Measurements from ENCODE around the gene PROX2. TPM values are rescaled to one million over a fixed set of nuclear protein-coding genes. Genes with fewer than 3 reads are reported as not detected.

PROX2 gene
- total and polyA plus RNA-seq, 9 donors, result not detected

GRCh38 chr14:74886001-74886400 is 10.1 kb upstream of the PROX2 start:
- Histone ChIP-seq H3K4me1 (ENCODE audit: insufficient read depth) (peaks cover 12% of the 10 kb centered on the region), H3K36me3 (no peaks in the 10 kb centered on the region), H3K27me3 (no peaks in the 10 kb centered on the region), H3K9me3 (no peaks in the 10 kb centered on the region), H3K4me3 (no peak overlapping the region), H3K27ac (no peak overlapping the region)
- no peak for DNase-seq
- TF ChIP-seq POLR2A (IDR thresholded peaks at IDR 0.05), result no peak
- TF ChIP-seq, protein P1, sequence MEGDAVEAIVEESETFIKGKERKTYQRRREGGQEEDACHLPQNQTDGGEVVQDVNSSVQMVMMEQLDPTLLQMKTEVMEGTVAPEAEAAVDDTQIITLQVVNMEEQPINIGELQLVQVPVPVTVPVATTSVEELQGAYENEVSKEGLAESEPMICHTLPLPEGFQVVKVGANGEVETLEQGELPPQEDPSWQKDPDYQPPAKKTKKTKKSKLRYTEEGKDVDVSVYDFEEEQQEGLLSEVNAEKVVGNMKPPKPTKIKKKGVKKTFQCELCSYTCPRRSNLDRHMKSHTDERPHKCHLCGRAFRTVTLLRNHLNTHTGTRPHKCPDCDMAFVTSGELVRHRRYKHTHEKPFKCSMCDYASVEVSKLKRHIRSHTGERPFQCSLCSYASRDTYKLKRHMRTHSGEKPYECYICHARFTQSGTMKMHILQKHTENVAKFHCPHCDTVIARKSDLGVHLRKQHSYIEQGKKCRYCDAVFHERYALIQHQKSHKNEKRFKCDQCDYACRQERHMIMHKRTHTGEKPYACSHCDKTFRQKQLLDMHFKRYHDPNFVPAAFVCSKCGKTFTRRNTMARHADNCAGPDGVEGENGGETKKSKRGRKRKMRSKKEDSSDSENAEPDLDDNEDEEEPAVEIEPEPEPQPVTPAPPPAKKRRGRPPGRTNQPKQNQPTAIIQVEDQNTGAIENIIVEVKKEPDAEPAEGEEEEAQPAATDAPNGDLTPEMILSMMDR (IDR thresholded peaks at IDR 0.05), result no peak
- TF ChIP-seq EP300 (IDR thresholded peaks at IDR 0.05), result no peak
- intact Hi-C loops (cut with DNase I), result no loop called here
- 31 to 61% (median 52%) methylated on average over 3 of the region's 3 CpGs for WGBS, 3 donors

DNA sequence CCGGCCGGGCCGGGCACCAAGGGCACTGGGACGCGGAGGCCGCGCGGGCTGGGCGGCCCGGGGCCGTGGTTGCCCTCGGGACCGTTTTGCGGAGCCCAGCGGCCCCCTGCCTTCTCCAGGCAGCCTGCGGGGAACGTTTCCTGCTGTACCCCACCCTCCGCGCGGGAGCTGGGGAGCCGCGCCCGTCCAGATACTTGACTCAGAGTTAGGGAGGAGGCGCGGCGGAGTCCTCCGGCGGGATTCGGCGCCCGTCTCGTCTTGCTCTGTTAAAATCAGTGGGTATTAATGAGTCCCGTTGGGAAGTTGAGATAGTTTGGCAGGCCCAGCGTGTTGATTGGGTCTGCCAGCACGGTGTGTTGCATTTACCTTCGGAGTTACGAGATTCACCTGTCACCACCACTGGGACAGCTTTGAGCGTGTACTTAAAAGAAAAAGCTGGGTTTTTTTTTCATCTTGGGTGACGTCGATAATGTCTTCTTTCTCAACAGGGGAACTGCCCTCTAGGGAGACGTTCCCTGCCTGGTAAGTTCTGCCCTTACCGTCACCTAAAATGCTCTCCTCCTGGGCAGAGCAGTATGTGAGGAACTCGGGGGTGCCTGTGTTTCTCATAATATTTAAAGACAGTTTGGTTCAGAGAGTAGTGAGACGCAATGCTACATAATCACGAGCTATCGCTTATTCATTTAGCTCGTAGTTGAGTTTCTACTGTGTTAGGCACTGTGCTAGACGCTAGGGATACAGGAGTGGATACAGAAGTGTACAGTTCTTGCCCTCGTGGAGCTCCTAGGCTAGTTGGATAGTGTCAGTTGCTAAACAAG is 6.4 kb upstream of the PROX2 start:
- TF ChIP-seq, protein P1 (IDR thresholded peaks at IDR 0.05), result no peak
- TF ChIP-seq POLR2A (IDR thresholded peaks at IDR 0.05) (no peak), EP300 (IDR thresholded peaks at IDR 0.05) (no peak)
- intact Hi-C loops (cut with DNase I), result no loop called here
- Histone ChIP-seq H3K27me3 (no peaks in the 10 kb centered on the region), H3K27ac (peak overlapping the region; percentile 78 to 83), H3K4me1 (ENCODE audit: insufficient read depth) (peaks cover 12% of the 10 kb centered on the region), H3K9me3 (no peaks in the 10 kb centered on the region), H3K4me3 (peak overlapping the region; percentile 100), H3K36me3 (no peaks in the 10 kb centered on the region)
- peak in 2 of 5 donors; percentile 42 to 43 for DNase-seq
- 0 to 1% (median 1%) methylated on average over 26 to 49 of the region's 49 CpGs for WGBS, 3 donors

GRCh38 chr14:74881431-74882102 is 5.6 kb upstream of the PROX2 start, which contains the start of gene DLST:
TSS of gene DLST (plus strand) at chr14:74881916. CDS start at chr14:74881954, 38 bp downstream.
- Histone ChIP-seq H3K9me3 (no peaks in the 10 kb centered on the region), H3K4me1 (ENCODE audit: insufficient read depth) (peaks cover 12% of the 10 kb centered on the region)

GRCh38 chr14:74879427-74880182 is 3.7 kb upstream of the PROX2 start:
- Histone ChIP-seq H3K9me3 (no peaks in the 10 kb centered on the region), H3K4me3 (no peak overlapping the region), H3K27me3 (no peaks in the 10 kb centered on the region), H3K27ac (no peak overlapping the region), H3K4me1 (ENCODE audit: insufficient read depth) (peaks cover 8% of the 10 kb centered on the region), H3K36me3 (no peaks in the 10 kb centered on the region)
- WGBS, 3 donors, result 47 to 58% (median 50%) methylated on average over 3 of the region's 3 CpGs
- DNase-seq, result no peak
- TF ChIP-seq EP300 (IDR thresholded peaks at IDR 0.05) (no peak), POLR2A (IDR thresholded peaks at IDR 0.05) (no peak)
- TF ChIP-seq, protein P1 (IDR thresholded peaks at IDR 0.05), result no peak
- intact Hi-C loops (cut with DNase I), result no loop called here

More at GRCh38 chr14:74881431-74882102, 5.6 kb upstream of the PROX2 start, which contains the start of gene DLST:
- H3K4me3 ChIP-seq, result peak within 1 kb of the TSS; percentile 100
- intact Hi-C loops (cut with DNase I), result no loop called here
- peak; percentile 83 to 91 (median 87) for DNase-seq
- WGBS, 3 donors, result 0 to 1% (median 0%) methylated on average over 39 to 53 of the region's 53 CpGs
- H3K27me3 ChIP-seq, result no peaks in the 10 kb centered on the region
- H3K36me3 ChIP-seq, result no peaks in the 10 kb centered on the region
- peak within 1 kb of the TSS; percentile 78 to 83 for H3K27ac ChIP-seq
- TF ChIP-seq EP300 (IDR thresholded peaks at IDR 0.05) (no peak), POLR2A (IDR thresholded peaks at IDR 0.05) (peak; percentile 65)

Data from ovary (tissue), 9 donors.